GM21737 (cell line): ENCODE data around the gene NFATC2IP.
A peak's percentile ranks its signal among the peaks of the same experiment; 100 is the strongest.
"Not testable (repeated sequence)": the region's sequence is repeated elsewhere in the genome, so short reads cannot be mapped to it uniquely, and the experiment has no call there.

ENCODE experiments used
- ATAC-seq: cut with Tn5 transposase; IDR thresholded peaks from one replicate; pipeline ENCODE4 v1.9.1; 2021; ENCODE audit warnings: mild to moderate bottlenecking, moderate library complexity; ENCODE audit not compliant: unreplicated experiment

The NFATC2IP gene

DNA sequence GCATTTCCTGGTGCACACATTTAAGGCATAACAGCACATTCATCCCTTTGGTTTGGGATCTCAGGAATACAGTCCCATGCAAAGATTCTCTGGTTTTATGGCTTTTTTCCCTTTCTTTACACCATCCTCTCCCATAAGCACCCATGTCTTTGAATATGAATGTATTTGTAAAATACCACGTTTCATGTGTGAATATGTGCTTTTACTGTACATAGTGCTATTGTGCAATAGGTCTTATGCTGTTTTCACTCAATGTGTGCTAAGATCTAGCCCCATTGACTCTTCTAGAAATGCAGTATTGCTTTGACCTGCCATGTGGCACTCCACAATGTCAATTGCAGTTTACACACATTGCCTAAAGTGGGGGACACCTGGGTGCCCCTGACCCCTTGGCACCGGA lies 13.8 kb downstream of the NFATC2IP start:
- ATAC-seq = no peak

DNA sequence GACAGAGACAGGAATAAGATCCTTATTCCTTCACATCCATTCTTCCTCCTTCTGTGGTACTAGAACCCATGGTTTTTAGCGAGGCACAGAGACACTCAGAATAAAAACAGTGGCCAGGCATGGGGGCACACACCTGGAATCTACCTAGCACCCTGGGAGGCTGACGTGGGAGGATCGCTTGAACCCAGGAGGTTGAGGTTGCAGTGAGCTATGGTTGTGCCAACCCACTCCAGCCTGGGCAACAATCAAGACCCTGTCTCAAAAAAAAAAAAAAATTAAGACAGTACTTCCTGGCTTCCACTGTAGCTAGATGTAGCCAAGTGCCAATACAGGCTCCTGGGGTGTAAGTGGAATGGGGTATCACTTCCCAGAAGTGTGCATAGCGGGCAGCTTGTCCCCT lies 16.4 kb downstream of the NFATC2IP start:
- ATAC-seq = no peak

- not testable (repeated sequence) for ATAC-seq
Observed at GRCh38 chr16:28969696-28970095, 19.0 kb downstream of the NFATC2IP start.

DNA sequence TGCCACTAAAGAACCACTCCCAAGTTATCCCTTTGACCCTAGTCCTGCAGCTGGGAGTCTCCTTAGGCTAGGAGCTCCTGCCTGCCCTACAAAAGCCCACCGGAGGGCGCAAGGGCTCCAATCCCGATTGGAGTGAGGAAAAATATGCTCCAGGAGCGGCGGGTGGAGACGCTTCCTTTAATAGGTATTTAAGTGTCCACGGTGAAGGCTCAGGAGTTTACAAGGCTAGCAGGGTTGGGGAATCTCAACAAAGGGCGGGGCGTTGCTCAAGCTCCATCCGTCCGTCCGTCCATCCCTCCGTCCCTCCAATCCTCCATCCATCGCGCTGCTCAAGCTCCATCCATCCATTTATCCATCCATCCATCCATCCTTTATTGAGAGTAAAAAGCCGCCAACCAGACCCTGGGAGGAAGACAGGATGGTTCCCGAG lies 23.3 kb downstream of the NFATC2IP start:
- peak; percentile 6 for ATAC-seq

DNA sequence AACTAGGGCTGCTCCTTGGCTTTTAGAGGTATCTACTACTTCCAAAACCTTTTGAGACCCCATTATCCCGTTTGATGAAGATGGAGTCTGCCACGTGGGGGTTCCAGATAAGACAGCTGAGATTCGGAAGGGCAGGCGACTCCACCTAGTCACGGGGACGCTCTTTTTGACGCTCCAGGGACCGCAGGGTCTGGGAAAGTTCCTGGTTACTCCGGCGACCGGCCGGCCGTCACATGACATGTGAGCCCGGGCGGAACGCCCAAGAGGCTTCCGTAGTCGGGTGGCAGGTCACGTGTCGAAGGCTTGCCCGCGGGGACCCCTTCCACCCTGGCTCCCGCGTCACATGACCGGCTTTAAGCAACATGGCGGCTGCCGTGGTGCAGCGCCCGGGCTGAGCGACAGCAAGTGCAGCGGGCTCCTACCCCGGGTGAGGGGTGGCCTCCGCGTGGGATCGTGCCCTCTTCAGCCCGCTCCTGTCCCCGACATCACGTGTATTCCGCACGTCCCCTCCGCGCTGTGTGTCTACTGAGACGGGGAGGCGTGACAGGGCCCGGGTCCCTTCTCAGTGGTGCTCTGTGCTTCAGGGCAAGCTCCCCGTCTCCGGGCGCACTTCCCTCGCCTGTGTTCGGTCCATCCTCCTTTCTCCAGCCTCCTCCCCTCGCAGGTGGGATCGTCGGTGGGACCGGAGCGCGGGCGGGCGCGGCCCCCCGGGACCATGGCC lies 23.9 kb downstream of the NFATC2IP start, which contains the start of gene SPNS1:
SPNS1 (plus strand) TSS at position 342 of the 721 bp plus-strand sequence; CDS start at position 716, 374 bp downstream.
- ATAC-seq = peak; percentile 77

DNA sequence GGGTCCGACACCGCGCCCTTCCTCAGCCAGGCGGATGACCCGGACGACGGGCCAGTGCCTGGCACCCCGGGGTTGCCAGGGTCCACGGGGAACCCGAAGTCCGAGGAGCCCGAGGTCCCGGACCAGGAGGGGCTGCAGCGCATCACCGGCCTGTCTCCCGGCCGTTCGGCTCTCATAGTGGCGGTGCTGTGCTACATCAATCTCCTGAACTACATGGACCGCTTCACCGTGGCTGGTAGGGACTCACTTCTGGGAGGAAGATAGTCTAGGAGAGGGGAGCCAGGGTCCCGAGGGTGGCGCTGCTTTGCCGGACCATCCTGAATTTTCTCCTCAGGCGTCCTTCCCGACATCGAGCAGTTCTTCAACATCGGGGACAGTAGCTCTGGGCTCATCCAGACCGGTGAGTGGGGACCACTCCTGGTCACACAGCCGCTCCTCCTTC lies 24.4 kb downstream of the NFATC2IP start:
- peak; percentile 14 for ATAC-seq

DNA sequence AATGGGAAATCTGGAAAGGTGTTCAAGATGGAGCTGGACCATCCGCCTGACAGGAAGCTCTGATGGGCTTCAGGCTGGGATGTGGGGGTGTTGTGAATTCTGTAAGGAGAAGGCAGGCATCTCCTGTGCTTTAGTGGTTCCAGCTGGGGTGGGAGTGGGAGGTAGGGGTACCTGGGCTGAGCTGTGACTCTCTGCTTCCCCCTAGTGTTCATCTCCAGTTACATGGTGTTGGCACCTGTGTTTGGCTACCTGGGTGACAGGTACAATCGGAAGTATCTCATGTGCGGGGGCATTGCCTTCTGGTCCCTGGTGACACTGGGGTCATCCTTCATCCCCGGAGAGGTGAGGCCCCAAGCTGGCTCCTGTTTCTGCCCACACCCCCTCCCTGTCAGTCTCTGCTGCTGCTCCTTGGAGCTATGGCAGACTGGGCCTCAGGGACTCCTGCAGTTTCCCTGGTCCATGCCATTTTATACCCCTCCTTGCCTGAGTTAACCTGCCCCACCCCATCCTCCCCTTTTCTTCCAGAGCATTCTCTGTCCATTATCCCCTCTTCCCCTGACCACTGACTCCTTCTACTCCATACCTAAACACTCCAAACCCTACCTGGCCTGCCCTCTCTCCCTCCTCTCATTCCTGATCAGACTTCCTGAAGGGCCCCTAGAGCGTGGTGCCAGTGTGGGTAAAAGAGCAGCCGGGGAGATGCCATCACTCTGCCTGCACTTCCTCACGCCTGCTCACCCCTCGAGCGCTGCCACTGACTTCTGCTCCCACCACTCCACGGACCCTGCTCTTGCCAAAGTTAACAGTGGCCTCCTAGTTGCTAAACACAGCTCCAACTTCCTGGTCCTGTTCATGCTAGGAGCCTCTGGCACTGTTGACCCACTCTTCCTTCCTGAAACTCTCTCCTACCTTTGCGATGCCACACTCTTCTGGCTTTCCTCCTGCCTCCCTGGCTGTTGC lies 27.2 kb downstream of the NFATC2IP start:
- ATAC-seq = no peak

GRCh38 chr16:28980330-28980729 lies 29.6 kb downstream of the NFATC2IP start:
- not testable (repeated sequence) for ATAC-seq

- ATAC-seq = no peak
Observed at GRCh38 chr16:28980929-28981328, 30.2 kb downstream of the NFATC2IP start.

- no peak for ATAC-seq
Observed at GRCh38 chr16:28981517-28981916, 30.8 kb downstream of the NFATC2IP start.

- ATAC-seq = no peak
Observed at GRCh38 chr16:28982418-28982817, 31.7 kb downstream of the NFATC2IP start.

DNA sequence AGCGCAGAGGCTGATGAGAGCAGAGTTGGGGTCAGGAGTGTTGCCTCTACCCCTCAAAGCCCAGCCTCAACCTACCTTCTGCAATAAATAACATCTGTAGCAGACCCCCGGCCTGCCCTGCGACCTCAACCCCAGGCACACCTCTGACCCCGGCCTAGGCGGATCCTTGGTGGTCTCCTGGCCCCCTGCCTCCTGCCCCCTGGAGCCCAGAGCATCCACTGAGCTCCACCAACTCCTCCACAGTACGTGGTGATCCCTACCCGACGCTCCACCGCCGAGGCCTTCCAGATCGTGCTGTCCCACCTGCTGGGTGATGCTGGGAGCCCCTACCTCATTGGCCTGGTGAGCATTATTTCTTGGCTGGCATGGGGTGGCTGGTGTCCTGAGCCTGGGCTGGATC lies 32.2 kb downstream of the NFATC2IP start:
- ATAC-seq = no peak

GRCh38 chr16:28983644-28984043 lies 32.9 kb downstream of the NFATC2IP start:
- no peak for ATAC-seq

DNA sequence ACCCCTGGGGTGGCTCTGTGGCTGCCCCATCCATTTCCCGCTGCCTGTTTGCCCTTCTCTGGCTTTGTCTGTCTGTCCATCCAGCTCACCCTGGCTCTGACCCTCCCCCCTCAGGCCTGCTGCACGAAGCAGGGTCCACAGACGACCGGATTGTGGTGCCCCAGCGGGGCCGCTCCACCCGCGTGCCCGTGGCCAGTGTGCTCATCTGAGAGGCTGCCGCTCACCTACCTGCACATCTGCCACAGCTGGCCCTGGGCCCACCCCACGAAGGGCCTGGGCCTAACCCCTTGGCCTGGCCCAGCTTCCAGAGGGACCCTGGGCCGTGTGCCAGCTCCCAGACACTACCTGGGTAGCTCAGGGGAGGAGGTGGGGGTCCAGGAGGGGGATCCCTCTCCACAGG lies 33.4 kb downstream of the NFATC2IP start:
- no peak for ATAC-seq

DNA sequence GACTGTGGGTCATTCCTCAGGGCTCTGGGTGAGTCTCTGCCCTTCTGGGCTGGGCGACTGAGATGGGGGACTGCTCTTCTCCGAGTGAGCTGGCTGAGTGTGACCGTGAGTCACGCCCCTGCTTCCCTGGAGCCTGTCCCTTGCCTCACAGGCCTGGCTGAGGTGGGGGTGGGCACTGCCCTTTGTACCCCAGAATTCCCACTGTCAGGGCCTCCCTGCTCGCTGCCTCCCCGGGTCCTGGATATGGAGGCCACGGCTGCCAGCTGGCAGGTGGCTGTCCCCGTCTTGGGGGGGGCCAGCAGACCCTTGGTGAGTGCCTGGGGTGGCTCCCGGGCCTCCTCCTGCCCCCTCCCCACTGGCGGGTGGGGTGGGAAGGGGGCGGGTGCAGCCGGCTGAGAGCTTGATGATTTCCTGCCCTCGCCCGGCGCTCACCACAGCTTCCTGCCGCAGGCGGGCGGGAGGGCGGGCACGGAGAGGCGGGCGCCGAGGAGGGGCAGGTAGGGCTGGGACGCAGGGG lies 33.9 kb downstream of the NFATC2IP start, which contains the start of gene LAT:
LAT (plus strand) TSS at position 434 of the 517 bp plus-strand sequence. CDS start 366 bp downstream, outside the sequence.
- ATAC-seq = peak; percentile 55

DNA sequence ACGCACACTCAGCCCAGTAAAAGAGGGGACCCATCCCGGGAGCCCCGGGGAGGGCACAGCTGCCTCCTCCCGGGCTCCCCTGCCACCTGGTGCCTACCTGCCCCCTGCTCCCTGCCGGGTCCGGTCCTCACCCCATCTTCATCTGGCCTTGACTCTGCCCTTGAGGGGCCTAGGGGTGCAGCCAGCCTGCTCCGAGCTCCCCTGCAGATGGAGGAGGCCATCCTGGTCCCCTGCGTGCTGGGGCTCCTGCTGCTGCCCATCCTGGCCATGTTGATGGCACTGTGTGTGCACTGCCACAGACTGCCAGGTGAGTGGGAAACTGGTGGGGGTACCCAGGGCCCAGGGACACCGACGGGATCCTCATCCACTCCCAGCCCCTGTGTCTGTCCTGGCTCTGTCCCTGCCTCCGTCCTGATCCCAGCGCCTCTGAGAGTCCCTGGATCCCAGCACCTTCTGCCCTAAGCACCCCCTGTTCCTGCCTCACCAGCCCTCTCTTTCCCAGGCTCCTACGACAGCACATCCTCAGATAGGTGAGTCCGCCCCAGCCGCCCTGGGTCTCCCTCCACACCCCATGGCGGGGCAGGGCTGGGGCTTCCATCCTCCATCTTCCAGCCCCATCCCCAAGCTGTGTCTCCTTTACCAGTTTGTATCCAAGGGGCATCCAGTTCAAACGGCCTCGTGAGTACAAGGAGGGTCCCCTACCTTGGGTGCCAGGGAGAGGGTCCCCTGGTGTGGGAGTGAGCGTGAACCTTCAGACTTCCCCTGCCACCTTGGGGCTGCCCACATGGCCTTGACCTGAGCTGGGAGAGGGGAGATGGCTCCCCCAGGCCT lies 34.7 kb downstream of the NFATC2IP start:
- no peak for ATAC-seq

DNA sequence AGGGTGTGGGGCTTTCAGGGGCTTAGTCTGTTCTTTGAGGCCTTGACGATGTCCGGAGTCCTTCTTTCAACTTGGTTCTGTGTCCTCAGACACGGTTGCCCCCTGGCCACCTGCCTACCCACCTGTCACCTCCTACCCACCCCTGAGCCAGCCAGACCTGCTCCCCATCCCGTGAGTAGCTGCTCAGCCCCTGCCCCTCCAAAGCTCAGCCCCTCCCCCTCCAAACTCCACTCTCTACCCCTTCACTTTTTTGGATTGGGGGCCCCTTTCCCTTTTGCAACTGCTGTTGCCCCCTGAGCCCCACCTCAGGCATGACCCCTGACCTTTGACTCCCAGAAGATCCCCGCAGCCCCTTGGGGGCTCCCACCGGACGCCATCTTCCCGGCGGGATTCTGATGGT lies 35.3 kb downstream of the NFATC2IP start:
- no peak for ATAC-seq

GRCh38 chr16:28986492-28986891 lies 35.8 kb downstream of the NFATC2IP start:
- no peak for ATAC-seq

- no peak for ATAC-seq
Observed at GRCh38 chr16:28987170-28987853, 36.6 kb downstream of the NFATC2IP start.

DNA sequence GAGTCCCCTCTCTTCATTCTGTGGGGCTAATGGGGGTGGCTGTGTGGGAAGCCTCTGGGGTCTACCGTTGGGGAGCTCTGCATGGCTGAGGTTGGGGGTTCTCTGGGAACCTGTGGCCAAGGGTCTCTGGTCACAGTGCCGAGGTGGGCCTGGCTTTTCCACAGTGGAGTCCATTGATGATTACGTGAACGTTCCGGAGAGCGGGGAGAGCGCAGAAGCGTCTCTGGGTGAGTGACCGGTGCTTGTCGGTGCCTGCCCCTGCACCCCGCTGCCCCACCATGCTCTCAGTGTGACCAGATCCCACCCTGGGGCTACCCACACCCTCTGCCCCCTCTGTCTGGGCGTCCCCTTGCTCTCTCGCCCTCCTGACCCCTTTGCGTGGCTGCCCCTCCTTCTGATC lies 38.6 kb downstream of the NFATC2IP start:
- no peak for ATAC-seq
